Prostate gland (tissue), 2 donors: ENCODE measurements around the gene HSPB6.

Experiments
- POLR2A ChIP-seq: fragments of 450-650 bp; IDR thresholded peaks from one replicate; pipeline ENCODE4 v1.6.1; 2016; ENCODE audit warnings: antibody characterized with exemption, mild to moderate bottlenecking
- POLR2AphosphoS5 ChIP-seq: sonication (generic); formaldehyde crosslinking; IDR thresholded peaks from one replicate; pipeline ENCODE4 v1.6.1; 2017; ENCODE audit warnings: antibody characterized with exemption
- TF ChIP-seq, protein P1 (sequence below), 4 experiments: fragments of 200-600 bp in 2 of 4; fragments of 450-650 bp in 2 of 4; sonication (generic) in 2 of 4; IDR thresholded peaks; 1 replicate in 3 of 4; 2 replicates in 1 of 4; pipeline ENCODE4 v1.5.1; 2016 to 2019; ENCODE audit warnings: antibody characterized with exemption in 4 of 4, mild to moderate bottlenecking in 2 of 4, moderate library complexity in 2 of 4

DNA sequence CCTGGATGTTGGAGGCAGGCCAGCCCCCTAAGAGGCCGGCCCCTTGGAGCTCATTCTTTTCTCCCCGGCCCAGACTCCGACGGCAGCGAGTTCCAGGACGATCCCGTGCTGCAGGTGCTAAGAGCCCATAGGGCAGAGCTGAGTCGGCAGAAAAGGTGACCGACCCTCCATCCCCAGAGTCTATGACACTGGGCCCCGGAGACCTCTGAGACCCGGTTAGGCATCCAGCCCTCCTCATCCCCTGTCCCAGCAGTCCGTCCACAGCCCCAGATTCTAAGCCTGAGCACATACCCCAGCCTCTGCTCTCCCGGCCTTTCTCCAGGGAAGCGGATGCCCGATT lies 11.2 kb upstream of the HSPB6 start:
- TF ChIP-seq, protein P1, sequence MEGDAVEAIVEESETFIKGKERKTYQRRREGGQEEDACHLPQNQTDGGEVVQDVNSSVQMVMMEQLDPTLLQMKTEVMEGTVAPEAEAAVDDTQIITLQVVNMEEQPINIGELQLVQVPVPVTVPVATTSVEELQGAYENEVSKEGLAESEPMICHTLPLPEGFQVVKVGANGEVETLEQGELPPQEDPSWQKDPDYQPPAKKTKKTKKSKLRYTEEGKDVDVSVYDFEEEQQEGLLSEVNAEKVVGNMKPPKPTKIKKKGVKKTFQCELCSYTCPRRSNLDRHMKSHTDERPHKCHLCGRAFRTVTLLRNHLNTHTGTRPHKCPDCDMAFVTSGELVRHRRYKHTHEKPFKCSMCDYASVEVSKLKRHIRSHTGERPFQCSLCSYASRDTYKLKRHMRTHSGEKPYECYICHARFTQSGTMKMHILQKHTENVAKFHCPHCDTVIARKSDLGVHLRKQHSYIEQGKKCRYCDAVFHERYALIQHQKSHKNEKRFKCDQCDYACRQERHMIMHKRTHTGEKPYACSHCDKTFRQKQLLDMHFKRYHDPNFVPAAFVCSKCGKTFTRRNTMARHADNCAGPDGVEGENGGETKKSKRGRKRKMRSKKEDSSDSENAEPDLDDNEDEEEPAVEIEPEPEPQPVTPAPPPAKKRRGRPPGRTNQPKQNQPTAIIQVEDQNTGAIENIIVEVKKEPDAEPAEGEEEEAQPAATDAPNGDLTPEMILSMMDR (IDR thresholded peaks at IDR 0.05) = no peak
- TF ChIP-seq POLR2AphosphoS5 = no peak
- TF ChIP-seq POLR2A = no peak
